GM18498 (cell line): Measurements from ENCODE around the gene KIF15.
"Not testable (repeated sequence)": the region's sequence is repeated elsewhere in the genome, so short reads cannot be mapped to it uniquely, and the experiment has no call there.

ENCODE experiments used
- ATAC-seq: cut with Tn5 transposase; IDR thresholded peaks from one replicate; pipeline ENCODE4 v1.9.1; 2021; ENCODE audit warnings: mild to moderate bottlenecking, moderate library complexity; ENCODE audit not compliant: unreplicated experiment

The KIF15 gene

GRCh38 chr3:44761424-44762169 lies at the start of gene KIF15, which contains the start of gene KIAA1143:
Gene KIF15 (plus strand): TSS chr3:44761794. CDS start chr3:44761866, 72 bp downstream.
Gene KIAA1143 (minus strand): TSS chr3:44761619. CDS start chr3:44761602, 17 bp downstream.
- ATAC-seq: peak; percentile 88

- ATAC-seq: no peak
Observed at GRCh38 chr3:44712455-44713075, 49.0 kb upstream of the KIF15 start, which contains the start of gene ZNF502. Gene ZNF502 (plus strand): TSS chr3:44712660. CDS start chr3:44720262, 7,602 bp downstream.

- ATAC-seq: no peak
Observed at GRCh38 chr3:44721231-44722102, 40.1 kb upstream of the KIF15 start.

GRCh38 chr3:44722103-44722401 lies 39.5 kb upstream of the KIF15 start:
- ATAC-seq: no peak

- ATAC-seq: peak; percentile 94
Observed at GRCh38 chr3:44729384-44729910, 32.1 kb upstream of the KIF15 start, which contains the start of gene ZNF501. Gene ZNF501 (plus strand): TSS chr3:44729635. CDS start chr3:44734422, 4,787 bp downstream.

- ATAC-seq: no peak
Observed at GRCh38 chr3:44734646-44735168, 26.9 kb upstream of the KIF15 start.

- no peak for ATAC-seq
Observed at GRCh38 chr3:44761101-44761423, 532 bp upstream of the KIF15 start.

GRCh38 chr3:44762170-44762677 lies 630 bp downstream of the KIF15 start:
- ATAC-seq: no peak

GRCh38 chr3:44762690-44763089 lies 1.1 kb downstream of the KIF15 start:
- no peak for ATAC-seq

- ATAC-seq: no peak
Observed at GRCh38 chr3:44764248-44764647, 2.7 kb downstream of the KIF15 start.

- ATAC-seq: no peak
Observed at GRCh38 chr3:44771424-44772098, 10.0 kb downstream of the KIF15 start.

GRCh38 chr3:44772099-44772442 lies 10.5 kb downstream of the KIF15 start:
- ATAC-seq: no peak

GRCh38 chr3:44782891-44783290 lies 21.3 kb downstream of the KIF15 start:
- ATAC-seq: no peak

GRCh38 chr3:44795197-44795596 lies 33.6 kb downstream of the KIF15 start:
- ATAC-seq: no peak

- ATAC-seq: no peak
Observed at GRCh38 chr3:44802011-44802410, 40.4 kb downstream of the KIF15 start.

GRCh38 chr3:44803298-44803697 lies 41.7 kb downstream of the KIF15 start:
- peak; percentile 45 for ATAC-seq

- no peak for ATAC-seq
Observed at GRCh38 chr3:44805960-44806359, 44.4 kb downstream of the KIF15 start.

GRCh38 chr3:44814751-44815150 lies 53.2 kb downstream of the KIF15 start:
- ATAC-seq: no peak

GRCh38 chr3:44816334-44816733 lies 54.7 kb downstream of the KIF15 start:
- not testable (repeated sequence) for ATAC-seq

- ATAC-seq: not testable (repeated sequence)
Observed at GRCh38 chr3:44821206-44821605, 59.6 kb downstream of the KIF15 start.
